HepG2 (cell line): ENCODE data around the gene HMBS. TPM values are rescaled to one million over a fixed set of nuclear protein-coding genes. Genes with fewer than 3 reads are reported as not detected.

ENCODE experiments used
- CEBPZ ChIP-seq: IDR thresholded peaks from 2 replicates; pipeline ENCODE4 v1.6.1; 2012; ENCODE audit warnings: low read length, improper control_type of control experiment
- ELF1 ChIP-seq: sonication (generic); formaldehyde crosslinking; IDR thresholded peaks from 2 replicates; pipeline ENCODE4 v1.4.0; 2020; ENCODE audit warnings: missing genetic modification reagents
- ERF ChIP-seq: IDR thresholded peaks from 2 replicates; pipeline ENCODE4 v1.6.1; 2018; ENCODE audit warnings: missing biosample characterization, missing genetic modification reagents
- GATAD2A ChIP-seq: IDR thresholded peaks from 2 replicates; pipeline ENCODE4 v1.6.1; 2016
- HDAC1 ChIP-seq: sonication (generic); formaldehyde crosslinking; IDR thresholded peaks from 2 replicates; pipeline ENCODE4 v1.5.1; 2020; ENCODE audit warnings: mild to moderate bottlenecking, missing genetic modification reagents
- MED8 ChIP-seq: sonication (generic); formaldehyde crosslinking; IDR thresholded peaks from 2 replicates; pipeline ENCODE4 v1.8.1; 2023; ENCODE audit warnings: mild to moderate bottlenecking, missing genetic modification reagents; ENCODE audit not compliant: insufficient replicate concordance
- NBN ChIP-seq: fragments of 450-650 bp; conservative IDR thresholded peaks from 2 replicates; pipeline ENCODE4 v1.6.1; 2017
- PATZ1 ChIP-seq: sonication (generic); formaldehyde crosslinking; IDR thresholded peaks from 2 replicates; pipeline ENCODE4 v1.4.0; 2020; ENCODE audit warnings: missing genetic modification reagents
- REL ChIP-seq: sonication (generic); formaldehyde crosslinking; conservative IDR thresholded peaks from 2 replicates; pipeline ENCODE4 v1.8.0; 2022; ENCODE audit warnings: mild to moderate bottlenecking, missing genetic modification reagents, moderate library complexity
- SP140L ChIP-seq: sonication (generic); formaldehyde crosslinking; IDR thresholded peaks from 2 replicates; pipeline ENCODE4 v1.4.0; 2020; ENCODE audit warnings: missing genetic modification reagents, borderline replicate concordance
- ZBTB3 ChIP-seq: sonication (generic); formaldehyde crosslinking; IDR thresholded peaks from 2 replicates; pipeline ENCODE4 v1.4.0; 2020; ENCODE audit warnings: low read depth, mild to moderate bottlenecking, moderate library complexity, missing genetic modification reagents, borderline replicate concordance
- ZNF234 ChIP-seq: sonication (generic); formaldehyde crosslinking; conservative IDR thresholded peaks from 2 replicates; pipeline ENCODE4 v1.5.1; 2020; ENCODE audit warnings: mild to moderate bottlenecking, missing genetic modification reagents
- ZNF354B ChIP-seq: sonication (generic); formaldehyde crosslinking; IDR thresholded peaks from 2 replicates; pipeline ENCODE4 v1.8.0; 2022; ENCODE audit warnings: mild to moderate bottlenecking, missing genetic modification reagents
- ZNF652 ChIP-seq: IDR thresholded peaks from 2 replicates; pipeline ENCODE4 v1.6.1; 2016; ENCODE audit warnings: low read depth, borderline replicate concordance
- ZNF703 ChIP-seq: sonication (generic); formaldehyde crosslinking; IDR thresholded peaks from 2 replicates; pipeline ENCODE4 v1.5.1; 2020; ENCODE audit warnings: missing genetic modification reagents, mild to moderate bottlenecking, moderate library complexity, borderline replicate concordance
- ZNF713 ChIP-seq: sonication (generic); formaldehyde crosslinking; IDR thresholded peaks from 2 replicates; pipeline ENCODE4 v1.4.0; 2020; ENCODE audit warnings: mild to moderate bottlenecking, missing genetic modification reagents
- ZNF83 ChIP-seq: sonication (generic); formaldehyde crosslinking; IDR thresholded peaks from 2 replicates; pipeline ENCODE4 v1.4.0; 2020; ENCODE audit warnings: missing genetic modification reagents, mild to moderate bottlenecking, borderline replicate concordance
- polyA plus RNA-seq, 8 experiments: library from polyadenylated mRNA; depleted of rRNA in 3 of 8; stranded (reverse) in 7 of 8; unstranded in 1 of 8; fragments of >200 nt; fragmentation: Illumina TruSeq in 4 of 8; extraction: Trizol in 4 of 8; gene quantifications; 2 replicates each; pipeline versions ENCODE4 v1.2.1 to v1.2.3, GENCODE V29; 2011 to 2016; ENCODE audit warnings: low read depth in 4 of 8, missing spikeins in 1 of 8, mixed read lengths in 1 of 8; ENCODE audit not compliant: insufficient read depth in 1 of 8
- total RNA-seq, 5 experiments: library from RNA; depleted of rRNA; stranded (reverse); fragments of >200 nt; fragmentation: Illumina TruSeq; extraction: Trizol; gene quantifications; 2 replicates each; pipeline ENCODE4 v1.2.3, GENCODE V29; 2016; ENCODE audit warnings: low read depth in 1 of 5
- TF ChIP-seq, protein P1 (sequence below): sonication (generic); formaldehyde crosslinking; IDR thresholded peaks from 2 replicates; pipeline ENCODE4 v1.9.0; 2021; ENCODE audit warnings: mild to moderate bottlenecking, missing genetic modification reagents

HMBS gene
- total and polyA plus RNA-seq, 2 of the 13 experiments (the other 11 are each of a cell fraction or from before 2014, with no cell fraction given), result 9.4 to 46.9 TPM

GRCh38 chr11:119084663-119085436 is at the start of gene HMBS (continued):
- TF ChIP-seq, protein P1, sequence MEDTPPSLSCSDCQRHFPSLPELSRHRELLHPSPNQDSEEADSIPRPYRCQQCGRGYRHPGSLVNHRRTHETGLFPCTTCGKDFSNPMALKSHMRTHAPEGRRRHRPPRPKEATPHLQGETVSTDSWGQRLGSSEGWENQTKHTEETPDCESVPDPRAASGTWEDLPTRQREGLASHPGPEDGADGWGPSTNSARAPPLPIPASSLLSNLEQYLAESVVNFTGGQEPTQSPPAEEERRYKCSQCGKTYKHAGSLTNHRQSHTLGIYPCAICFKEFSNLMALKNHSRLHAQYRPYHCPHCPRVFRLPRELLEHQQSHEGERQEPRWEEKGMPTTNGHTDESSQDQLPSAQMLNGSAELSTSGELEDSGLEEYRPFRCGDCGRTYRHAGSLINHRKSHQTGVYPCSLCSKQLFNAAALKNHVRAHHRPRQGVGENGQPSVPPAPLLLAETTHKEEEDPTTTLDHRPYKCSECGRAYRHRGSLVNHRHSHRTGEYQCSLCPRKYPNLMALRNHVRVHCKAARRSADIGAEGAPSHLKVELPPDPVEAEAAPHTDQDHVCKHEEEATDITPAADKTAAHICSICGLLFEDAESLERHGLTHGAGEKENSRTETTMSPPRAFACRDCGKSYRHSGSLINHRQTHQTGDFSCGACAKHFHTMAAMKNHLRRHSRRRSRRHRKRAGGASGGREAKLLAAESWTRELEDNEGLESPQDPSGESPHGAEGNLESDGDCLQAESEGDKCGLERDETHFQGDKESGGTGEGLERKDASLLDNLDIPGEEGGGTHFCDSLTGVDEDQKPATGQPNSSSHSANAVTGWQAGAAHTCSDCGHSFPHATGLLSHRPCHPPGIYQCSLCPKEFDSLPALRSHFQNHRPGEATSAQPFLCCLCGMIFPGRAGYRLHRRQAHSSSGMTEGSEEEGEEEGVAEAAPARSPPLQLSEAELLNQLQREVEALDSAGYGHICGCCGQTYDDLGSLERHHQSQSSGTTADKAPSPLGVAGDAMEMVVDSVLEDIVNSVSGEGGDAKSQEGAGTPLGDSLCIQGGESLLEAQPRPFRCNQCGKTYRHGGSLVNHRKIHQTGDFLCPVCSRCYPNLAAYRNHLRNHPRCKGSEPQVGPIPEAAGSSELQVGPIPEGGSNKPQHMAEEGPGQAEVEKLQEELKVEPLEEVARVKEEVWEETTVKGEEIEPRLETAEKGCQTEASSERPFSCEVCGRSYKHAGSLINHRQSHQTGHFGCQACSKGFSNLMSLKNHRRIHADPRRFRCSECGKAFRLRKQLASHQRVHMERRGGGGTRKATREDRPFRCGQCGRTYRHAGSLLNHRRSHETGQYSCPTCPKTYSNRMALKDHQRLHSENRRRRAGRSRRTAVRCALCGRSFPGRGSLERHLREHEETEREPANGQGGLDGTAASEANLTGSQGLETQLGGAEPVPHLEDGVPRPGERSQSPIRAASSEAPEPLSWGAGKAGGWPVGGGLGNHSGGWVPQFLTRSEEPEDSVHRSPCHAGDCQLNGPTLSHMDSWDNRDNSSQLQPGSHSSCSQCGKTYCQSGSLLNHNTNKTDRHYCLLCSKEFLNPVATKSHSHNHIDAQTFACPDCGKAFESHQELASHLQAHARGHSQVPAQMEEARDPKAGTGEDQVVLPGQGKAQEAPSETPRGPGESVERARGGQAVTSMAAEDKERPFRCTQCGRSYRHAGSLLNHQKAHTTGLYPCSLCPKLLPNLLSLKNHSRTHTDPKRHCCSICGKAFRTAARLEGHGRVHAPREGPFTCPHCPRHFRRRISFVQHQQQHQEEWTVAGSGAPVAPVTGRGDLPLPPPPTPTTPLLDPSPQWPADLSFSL (CRISPR knock-in tag), result no peak
- no peak for TF ChIP-seq ZNF234 (CRISPR knock-in tag)
- TF ChIP-seq ERF (CRISPR knock-in tag), result peak; percentile 41
- peak; percentile 44 for TF ChIP-seq GATAD2A (CRISPR knock-in tag)
- TF ChIP-seq ZNF703, result no peak
- no peak for TF ChIP-seq NBN
- peak; percentile 50; the same call in 1 of the 2 replicates for TF ChIP-seq ELF1 (CRISPR knock-in tag)
- TF ChIP-seq PATZ1 (CRISPR knock-in tag), result peak; percentile 85
- TF ChIP-seq REL (CRISPR knock-in tag), result no peak
- no peak for TF ChIP-seq ZNF713 (CRISPR knock-in tag)
- no peak; the same call in 1 of the 2 replicates for TF ChIP-seq ZNF652
- TF ChIP-seq HDAC1 (CRISPR knock-in tag), result peak; percentile 88
- TF ChIP-seq CEBPZ, result no peak
- TF ChIP-seq MED8 (CRISPR knock-in tag), result peak; percentile 45
- TF ChIP-seq ZBTB3 (CRISPR knock-in tag), result no peak
- TF ChIP-seq ZNF354B (CRISPR knock-in tag), result no peak
- TF ChIP-seq ZNF83 (CRISPR knock-in tag), result no peak
- TF ChIP-seq SP140L, result no peak
